PC-9 (cell line): ENCODE results near the gene SHTN1.

ENCODE experiments used
- CTCF ChIP-seq: fragments of 200-600 bp; sonication (generic); conservative IDR thresholded peaks from 2 replicates; pipeline ENCODE4 v1.6.1; 2017; ENCODE audit warnings: mixed run types, antibody characterized with exemption, mild to moderate bottlenecking, moderate library complexity
- EZH2 ChIP-seq: fragments of 200-600 bp; sonication (generic); IDR thresholded peaks from 2 replicates; pipeline ENCODE4 v1.8.0; 2017; ENCODE audit warnings: antibody characterized with exemption, low read depth

DNA sequence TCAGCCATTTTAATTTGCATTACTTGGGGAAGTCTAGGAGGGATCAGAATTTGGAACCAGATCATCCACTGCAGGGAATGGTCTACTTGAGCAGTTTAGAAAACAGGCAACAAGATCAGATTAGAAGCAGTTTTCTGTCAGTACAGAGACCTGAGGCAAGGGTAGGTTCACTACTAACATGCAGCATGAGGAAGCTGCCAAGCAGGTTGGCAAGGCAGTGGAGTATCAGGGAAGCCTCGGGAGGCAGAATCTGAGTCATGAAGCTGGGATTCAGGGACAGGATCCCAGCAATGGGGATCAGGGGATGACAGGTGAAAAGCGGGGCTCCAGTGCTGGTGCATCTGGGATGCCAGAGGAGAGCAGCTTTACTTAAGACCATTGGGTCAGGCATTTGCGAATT is 127.6 kb downstream of the SHTN1 start:
- TF ChIP-seq CTCF (no peak), EZH2 (no peak)
